GM21717 (cell line): ENCODE results near the gene ANKRD28.

Experiments used
- ATAC-seq: cut with Tn5 transposase; IDR thresholded peaks from one replicate; pipeline ENCODE4 v1.9.1; 2021; ENCODE audit warnings: mild to moderate bottlenecking, moderate library complexity; ENCODE audit not compliant: unreplicated experiment

Gene ANKRD28

DNA sequence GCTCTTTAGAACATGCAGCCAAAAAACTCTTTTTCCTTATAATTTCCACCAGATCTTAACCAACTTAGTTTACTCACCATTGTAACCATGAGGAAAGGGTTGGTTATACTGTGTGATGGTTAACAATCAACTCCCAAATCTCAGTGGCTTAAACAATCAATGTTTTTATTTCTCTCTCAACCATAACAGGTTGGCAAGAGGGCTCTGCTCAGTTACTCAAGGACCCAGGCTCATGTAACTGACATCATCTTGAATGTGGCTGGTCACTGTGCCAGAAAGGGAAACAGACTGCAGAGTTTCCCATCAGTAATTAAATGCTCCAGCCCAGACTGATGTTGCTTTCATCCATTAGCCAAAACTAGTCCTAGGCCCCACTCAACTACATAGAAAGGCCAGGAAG lies 69.0 kb downstream of the ANKRD28 start:
- no peak for ATAC-seq

DNA sequence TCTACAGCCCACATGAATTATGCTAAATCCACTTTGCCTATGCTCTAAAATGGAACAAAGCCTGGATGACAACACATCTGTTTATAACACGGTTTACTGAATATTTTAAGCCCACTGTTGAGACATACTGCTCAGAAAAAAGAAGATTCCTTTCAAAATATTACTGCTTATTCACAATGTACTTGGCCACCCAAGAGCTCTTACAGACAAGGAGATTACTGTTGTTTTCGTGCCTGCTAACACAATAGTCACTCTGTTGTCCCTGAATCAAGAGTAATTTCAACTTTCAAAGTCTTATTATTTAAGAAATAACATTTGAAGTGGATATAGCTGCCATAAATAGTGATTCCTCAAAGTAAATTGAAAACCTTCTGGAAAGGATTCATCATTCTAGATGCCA lies 70.9 kb downstream of the ANKRD28 start:
- no peak for ATAC-seq

DNA sequence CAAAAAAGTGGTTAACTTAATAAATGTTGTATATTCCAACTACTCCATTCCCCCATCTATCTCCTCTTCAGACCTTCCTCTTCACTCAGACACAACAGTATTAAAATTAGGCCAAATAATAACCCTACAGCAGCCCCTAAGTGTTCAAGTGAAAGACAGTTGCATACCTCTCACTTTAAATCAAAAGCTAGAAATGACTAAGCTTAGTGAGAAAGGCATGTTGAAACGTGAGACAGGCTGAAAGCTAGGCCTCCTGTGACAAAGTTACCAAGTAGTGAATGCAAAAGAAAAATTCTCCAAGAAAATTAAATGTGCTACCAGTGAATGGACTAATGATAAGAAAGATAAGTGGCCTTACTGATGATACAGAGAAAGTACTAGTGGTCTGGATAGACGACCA lies 71.7 kb downstream of the ANKRD28 start:
- peak; percentile 90 for ATAC-seq

DNA sequence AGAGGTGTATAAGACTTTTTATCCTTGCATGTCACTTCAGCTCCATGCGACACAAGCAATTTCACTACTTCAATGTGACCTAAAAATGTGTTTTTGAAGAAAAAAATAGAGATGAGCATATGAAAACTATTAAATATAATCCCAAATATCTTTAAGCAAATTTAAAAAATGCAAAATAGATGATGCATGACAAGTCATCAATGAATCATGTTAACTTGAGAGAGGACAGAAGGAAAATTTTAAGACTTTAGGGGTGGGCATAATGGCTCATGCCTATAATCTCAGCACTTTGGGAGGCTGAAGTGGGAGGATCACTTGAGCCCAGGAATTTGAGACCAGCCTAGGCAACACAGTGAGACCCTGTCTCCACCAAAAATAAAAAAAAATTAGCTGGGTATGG lies 73.3 kb downstream of the ANKRD28 start:
- ATAC-seq: no peak

DNA sequence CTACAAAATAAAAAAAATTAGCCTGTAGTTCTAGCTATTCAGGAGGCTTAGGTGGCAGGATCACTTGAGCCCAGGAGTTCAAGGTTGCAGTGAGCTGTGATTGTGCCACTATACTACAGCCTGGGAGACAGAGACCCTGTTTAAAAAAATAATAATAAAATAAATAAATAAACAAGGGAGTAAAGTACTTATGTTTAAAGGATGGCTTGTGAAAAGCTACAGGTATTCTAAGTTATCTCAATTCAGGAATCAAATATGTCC lies 74.2 kb downstream of the ANKRD28 start:
- ATAC-seq: no peak

DNA sequence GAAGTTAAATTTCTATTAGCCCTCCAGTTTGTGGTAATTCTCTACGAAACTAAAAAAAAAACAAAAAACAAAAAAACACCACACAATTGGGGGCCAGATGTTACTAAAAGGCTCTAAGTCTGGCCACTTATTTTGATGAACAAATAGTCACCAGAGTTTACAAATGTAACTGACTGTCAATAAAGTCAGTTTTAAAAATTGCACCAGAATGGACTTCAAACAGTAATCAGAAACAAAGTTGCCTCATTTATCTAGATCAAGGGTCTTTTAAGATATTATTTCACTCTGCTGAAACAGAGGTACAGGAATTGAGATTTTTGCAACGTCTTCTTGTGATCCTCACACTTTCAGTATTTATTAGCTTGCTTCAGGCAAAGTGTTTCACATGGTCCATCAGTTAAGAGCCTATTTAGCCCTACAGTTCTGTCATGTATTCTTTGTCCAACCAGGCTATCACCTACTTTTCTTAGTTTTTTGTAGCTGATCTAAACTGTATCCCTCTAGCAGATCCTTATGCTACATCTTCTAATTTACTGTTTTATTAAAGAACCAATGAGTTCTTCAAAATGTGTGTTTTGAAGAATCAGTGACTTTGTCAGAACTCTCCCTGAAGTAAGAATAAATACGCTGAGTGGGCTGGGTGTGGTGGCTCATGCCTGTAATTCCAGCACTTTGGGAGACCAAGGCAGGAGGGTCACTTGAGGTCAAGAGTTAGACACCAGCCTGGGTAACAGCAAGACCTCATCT lies 74.7 kb downstream of the ANKRD28 start:
- ATAC-seq: no peak

DNA sequence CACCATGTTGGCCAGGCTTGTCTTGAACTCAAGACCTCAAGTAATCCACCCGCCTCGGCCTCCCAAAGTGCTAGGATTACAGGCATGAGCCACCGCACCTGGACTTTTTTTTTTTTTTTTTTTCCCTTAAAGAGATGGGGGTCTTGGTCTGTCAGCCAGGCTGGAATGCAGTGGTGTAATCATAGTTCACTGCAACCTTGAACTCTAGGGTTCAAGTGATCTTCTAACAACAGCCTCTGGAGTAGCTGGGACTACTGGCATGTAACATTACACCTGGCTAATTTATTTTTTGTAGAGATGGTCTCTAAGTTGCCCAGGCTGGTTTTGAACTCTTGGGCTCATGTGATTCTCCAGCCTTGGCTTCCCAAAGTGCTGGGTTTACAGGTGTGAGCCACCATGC lies 81.6 kb downstream of the ANKRD28 start:
- ATAC-seq: no peak

DNA sequence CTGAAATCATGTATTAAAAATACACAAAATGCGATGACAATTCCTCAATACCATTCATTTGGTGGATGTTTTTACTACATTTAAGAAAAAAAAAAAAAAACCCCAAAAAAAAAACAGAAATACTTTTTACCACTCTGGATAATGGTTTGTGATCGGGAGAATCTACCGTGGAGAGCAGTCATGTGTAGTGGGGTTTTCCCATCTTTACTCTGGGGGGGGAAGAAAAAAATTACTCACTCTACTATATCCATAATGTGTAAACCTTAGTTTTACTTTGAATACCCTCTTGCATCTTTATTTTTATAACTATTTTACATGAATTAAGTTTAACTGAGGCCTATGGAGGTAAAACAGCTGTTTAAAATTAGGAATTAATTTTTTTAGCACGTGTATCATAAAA lies 83.3 kb downstream of the ANKRD28 start:
- ATAC-seq: no peak

DNA sequence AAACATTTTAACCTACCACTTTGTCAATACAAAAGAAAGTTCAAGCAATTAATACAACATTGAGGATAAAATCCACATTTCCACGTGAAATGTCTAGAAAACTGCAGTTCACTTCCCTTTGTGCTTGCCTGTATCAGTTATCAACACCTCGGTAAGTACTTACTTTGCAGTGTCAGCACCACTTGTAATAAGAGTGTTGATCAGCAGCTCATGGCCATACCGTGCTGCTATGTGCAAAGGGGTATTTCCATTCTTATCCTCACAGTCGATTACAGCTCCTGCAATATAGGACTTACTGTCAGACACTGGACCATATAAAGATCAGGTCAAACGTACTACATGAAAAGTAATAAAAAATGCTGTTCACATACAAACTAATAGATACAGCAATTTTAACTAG lies 84.4 kb downstream of the ANKRD28 start:
- no peak for ATAC-seq

DNA sequence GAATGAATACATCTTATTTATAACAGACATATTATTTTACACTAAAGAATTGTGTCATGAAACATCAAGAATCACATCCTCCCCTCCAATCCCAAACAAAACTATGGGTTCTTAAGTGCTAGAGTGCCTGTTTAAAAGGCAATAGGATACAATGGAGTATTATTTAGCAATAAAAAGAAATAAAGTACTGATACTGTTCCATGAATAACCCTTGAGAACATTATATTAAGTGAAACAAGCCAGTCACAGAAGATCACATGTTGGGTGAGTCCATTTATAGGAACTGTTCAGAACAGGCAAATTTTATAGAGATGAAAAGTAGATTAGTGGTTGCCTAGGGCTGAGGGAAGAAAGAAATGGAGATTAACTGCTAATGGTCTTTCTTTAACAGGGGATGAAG lies 86.5 kb downstream of the ANKRD28 start:
- ATAC-seq: no peak

DNA sequence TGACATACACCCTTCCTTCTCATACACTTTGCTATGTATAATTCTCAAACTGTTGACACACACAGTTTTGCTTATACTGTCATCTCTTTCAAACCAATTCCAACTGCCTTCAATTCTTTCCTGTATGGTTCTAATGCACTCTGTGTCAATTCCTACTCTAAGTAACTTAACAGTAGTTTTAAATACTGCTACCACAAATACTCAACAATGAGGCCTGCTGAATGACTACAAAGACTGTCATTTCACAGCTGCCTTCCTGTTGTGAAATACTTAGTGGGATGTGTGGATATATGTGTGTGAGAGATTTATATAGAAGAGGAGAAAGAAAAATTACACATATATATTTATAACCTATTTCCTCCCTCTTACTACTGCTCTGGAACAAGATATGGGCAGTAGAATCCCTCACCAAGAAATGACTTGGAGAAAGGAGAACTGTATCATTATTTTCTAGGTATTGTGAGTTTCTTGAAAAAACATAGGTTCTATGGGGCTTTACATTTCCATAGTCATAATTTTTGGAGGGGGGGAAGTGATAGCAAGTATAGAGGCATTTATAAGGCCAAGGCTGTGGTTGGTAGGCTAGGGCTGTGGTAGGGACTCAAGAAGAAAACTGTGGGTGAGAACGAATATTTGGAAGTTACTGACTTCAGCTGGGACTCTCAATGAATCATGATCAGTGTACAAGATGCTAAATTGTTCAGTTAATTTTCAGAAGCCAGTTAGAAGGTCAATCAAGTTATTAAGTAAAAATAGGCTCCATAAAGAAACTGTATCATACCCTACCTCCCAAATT lies 88.7 kb downstream of the ANKRD28 start:
- no peak for ATAC-seq

DNA sequence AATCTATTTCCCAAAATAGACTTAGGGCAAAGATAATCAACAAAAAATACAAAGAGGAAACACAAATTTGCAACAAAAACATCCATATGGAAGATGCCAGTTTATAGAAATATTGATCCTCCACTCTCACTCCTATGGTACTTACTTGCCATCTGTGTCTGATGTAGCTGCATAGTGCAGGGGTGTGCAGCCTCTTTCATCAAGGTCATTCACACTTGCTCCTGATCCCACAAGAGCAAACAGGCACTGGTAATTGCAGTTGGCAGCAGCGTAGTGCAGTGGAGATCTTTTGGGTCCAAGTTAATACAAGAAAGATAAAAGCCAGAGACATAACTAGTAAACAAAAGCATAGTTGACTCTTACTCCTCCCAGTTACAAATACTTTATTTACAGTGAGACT lies 90.0 kb downstream of the ANKRD28 start:
- ATAC-seq: no peak

DNA sequence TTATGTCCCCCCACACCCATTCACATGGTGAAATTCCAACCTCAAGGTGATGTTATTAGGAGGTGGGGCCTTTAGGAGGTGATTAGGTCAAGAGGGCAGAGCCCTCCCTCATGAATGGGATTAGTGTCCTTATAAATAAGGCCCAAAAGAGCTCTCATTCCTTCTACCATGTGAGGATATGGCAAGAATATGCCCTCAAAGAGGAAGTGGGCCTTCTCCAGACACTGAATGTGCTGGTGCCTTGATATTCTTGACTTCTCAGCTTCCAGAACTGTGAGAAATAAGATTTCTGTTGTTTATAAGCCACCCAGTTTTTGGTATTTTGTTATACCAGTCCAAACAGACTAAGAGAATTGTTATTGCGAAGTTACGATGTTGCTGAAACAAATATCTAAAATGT lies 94.4 kb downstream of the ANKRD28 start:
- no peak for ATAC-seq

DNA sequence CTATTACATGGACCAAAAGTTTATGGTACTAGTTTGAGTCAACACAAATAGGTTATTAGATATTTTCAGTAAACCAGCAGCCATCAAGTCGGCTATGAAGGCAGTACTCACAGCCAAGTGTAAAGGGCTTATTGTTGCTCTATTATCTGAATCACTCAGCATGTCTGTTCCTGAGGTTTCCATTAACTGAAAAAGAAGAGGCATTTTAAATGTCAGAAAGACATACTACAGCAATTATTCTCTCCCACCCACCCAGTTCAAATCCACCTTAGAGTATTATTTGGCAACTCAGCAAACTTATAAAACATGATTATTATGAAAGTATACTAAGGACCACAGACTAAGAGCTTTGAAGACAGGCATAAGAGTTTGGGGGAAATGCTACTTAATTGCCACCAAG lies 103.2 kb downstream of the ANKRD28 start:
- no peak for ATAC-seq

DNA sequence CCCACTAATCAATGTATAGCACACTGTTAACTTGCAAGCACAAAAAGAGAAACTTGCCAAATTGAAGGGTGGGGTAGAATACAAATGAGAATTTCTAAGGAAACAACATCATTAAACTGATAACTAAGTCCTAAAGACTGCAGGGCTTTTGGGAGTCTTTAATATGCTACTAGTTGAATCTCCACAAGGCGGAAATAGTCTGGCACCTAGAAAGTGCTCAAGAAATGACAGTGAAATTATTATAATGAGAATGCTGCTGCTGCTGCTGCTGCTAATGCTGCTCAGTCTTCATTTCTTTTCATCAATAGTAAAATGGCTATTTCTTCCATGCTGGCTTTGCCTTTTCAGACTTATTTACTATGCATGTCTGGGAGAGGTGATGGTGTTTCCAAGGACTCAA lies 104.4 kb downstream of the ANKRD28 start:
- no peak for ATAC-seq

DNA sequence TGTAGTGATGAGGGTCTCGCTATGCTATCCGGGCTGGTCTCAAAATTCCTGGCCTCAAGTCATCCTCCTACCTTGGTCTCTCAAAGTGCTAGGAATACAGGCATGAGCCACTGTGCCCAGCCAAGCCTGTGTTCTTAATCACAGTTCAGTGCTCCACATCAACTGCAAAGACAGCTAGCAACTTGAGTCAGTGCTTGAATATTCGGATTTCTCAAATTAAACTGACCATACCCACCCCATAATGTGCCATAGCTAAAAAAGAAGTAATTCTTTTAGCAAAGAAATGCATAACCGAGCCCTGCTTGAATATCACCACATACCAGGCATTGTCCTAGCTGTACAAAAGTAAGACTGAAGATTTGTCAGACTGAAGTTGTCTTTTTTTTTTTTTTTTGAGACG lies 107.0 kb downstream of the ANKRD28 start:
- ATAC-seq: no peak

DNA sequence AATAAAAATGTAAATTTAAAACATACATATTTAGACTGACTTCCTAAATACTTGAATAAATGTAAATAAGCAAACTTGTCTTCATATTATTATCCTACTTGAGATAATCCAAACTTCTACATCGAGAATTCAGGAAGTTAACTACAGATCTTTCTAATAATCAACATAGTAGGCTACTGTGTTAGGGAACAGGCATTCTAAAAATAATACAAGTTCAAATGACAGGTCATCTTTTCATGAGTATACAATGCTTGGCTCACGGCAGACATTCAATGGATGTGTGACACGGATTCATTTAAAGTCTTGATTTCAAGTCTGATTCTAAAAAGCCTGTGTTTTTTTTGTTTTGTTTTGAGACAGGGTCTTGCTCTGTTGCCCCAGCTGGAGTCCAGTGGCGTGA lies 107.5 kb downstream of the ANKRD28 start:
- no peak for ATAC-seq

DNA sequence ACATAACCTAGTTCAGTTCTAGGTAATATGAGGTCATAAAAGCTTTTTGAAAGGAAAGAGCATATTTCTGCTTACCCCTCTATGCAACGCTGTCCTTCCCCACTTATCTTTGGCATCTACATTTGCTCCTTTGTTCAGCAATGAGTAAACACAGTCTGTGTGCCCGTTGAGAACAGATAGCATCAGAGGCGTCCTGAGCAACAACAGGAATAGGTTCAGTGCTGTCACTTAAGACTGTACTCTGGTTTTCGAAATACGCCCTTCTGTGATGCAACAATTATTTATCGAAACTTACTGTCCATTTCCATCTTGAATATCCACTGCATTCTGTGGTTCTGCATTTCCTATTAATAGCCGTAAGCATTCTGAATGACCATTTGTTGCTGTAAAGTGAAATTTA lies 111.9 kb downstream of the ANKRD28 start:
- ATAC-seq: no peak

DNA sequence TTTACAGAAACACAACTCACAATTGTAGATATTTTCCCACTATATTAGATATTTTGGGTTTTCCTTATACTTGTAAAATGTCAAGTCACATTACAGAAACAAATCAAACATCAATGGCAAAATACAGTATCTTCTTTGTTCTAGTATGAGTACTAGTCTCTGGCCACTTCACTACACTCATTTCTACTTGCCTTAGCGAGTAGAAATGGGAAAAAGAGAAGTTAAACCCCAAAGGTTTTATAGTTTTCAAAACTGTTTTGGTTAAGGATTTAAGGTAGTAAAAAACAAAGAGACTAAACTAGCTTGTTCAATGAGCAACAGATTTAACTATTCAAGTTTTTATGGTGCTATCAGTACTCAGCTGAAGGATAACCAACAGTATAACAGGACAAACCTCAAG lies 114.5 kb downstream of the ANKRD28 start:
- ATAC-seq: no peak

DNA sequence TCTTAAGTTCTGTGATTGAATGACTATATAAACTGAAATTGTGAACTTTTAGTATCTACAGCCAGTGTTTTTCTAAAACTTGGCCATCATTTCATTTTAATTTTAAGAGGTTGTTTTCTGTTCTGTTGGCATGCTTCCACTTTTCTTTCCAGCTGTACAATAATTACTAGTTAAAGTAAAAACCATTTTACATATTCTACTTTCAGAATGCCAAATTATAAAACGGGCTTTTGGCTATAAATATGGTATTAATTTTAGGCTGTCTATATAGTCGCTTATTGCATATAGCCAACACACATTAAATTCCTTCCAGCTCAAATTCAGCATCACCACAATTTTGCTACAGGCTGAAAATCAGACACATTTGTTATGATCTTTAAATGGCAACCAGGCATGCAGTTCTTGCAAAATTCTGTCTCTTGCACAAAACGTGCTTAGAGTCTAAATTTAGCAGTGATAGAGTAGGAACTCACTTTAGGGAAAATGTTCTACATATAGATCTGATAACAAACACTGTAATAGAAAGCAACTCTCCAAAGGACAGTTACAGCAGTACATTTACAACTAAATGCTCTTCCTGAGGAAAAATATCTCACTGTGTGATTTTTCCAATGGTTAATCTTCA lies 115.1 kb downstream of the ANKRD28 start:
- ATAC-seq: no peak

DNA sequence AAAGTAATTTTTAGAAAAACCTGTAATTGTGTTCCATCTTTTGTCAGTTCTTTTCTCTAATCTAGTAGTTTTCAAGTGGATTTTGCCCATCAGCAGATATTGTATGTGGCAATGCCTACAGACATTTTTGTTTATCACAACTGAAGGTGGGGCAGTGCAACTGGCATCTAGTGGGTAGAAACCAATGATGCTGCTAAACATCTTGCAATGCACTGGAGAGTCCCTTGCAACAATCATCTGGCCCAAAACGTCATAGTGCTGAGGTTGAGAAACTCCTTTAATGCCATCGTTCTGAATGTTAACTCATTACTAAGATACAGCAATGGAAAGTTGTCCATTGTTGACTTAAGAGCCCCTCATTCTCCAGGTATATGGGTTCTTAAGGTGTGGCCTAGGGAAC lies 116.1 kb downstream of the ANKRD28 start:
- no peak for ATAC-seq

DNA sequence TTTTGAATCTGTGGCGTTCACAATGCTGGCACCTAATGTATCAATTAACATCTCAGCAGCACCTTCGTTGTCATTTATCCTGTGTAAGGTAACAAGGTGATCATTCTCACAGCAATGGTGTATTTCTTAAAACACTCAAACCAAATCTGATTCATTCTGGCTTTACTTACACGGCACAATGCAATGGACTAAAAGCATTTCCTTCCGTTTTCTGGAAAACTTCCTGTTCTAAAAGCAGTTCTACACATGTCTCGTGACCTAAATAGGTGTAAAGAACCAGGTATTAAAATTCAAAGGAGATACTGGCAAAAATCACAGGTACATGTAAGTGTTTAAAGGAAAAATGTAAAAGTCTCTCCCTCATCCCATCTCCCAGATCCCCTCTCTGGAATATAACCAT lies 118.5 kb downstream of the ANKRD28 start:
- no peak for ATAC-seq
